GM12801 (cell line): ENCODE data around the gene NFE2L3.

Experiments
- CTCF ChIP-seq: IDR thresholded peaks from one replicate; pipeline ENCODE4 v1.5.1; 2011; ENCODE audit warnings: control low read depth; ENCODE audit not compliant: insufficient read length; ENCODE audit errors: extremely low read depth

Gene NFE2L3

GRCh38 chr7:26156451-26157420 lies 4.7 kb downstream of the NFE2L3 start:
- no peak for TF ChIP-seq CTCF

DNA sequence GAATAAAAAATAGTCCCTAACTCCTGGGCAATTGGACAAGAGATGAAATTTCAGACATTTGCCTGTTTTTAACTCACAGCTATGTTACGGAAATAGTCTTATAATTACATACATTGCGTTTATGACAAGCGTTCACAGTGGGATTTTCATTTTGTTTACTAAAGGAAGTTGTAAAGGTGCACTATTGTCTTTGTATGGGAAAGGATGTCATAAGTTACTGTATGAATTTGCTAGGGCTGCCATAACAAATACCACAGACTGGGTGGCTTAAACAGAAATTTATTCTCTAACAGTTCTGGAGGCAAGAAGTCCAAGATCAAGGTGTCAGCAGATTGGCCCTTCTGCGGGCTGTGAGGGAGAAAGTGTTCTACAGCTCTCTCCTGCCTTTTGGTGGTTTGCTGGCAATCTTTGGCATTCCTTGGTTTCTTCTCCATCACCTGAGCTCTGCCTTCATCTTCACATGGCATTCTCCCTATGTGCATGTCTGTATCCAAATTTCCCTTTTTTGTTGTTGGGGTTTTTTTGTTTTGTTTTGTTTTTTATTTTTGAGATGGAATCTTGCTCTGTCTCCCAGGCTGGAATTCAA lies 5.6 kb downstream of the NFE2L3 start:
- no peak for TF ChIP-seq CTCF

- TF ChIP-seq CTCF: no peak
Measured at GRCh38 chr7:26159243-26159642, 7.2 kb downstream of the NFE2L3 start.

DNA sequence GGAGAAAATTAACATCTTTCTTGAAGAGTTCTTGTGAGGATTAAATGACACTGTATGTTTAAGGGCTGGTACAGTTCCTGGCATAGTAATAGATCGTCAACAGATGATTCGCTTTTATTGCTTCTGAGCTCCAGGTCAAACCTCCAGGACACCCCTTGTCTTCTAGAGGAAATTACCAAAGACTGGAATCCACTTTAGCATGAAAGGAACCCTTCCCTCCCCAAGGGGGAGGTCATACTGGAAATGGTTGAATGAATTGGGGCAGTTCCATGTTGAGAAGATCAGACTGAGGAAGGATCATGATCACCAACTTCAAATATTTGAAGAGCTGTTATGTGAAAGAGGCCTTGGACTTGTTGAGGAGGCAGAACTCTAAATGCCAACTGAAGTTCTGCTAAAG lies 8.9 kb downstream of the NFE2L3 start:
- TF ChIP-seq CTCF: no peak

DNA sequence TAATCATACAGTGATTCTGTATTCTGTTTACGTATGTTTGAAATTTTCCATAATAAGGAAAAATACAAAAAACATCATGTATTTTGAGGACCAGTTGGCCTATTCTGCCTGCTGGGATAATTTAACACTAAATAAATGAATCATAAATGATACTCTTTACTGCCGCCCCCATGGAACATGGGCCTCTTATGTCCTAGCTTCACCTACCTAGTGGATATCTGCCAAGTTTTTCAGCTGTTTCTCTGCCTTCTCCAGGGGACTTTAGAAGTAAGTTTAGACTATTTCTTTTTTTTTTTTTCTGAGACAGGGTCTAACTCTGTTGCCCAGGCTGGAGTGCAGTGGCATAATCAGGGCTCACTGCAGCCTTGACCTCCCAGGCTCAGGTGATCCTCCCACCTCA lies 10.4 kb downstream of the NFE2L3 start:
- no peak for TF ChIP-seq CTCF

- no peak for TF ChIP-seq CTCF
Measured at GRCh38 chr7:26165950-26166683, 14.1 kb downstream of the NFE2L3 start.

GRCh38 chr7:26166684-26167266 lies 14.8 kb downstream of the NFE2L3 start:
- TF ChIP-seq CTCF: no peak
